GM21737 (cell line): Measurements from ENCODE around the gene DCDC2.
"Not testable (repeated sequence)": the region's sequence is repeated elsewhere in the genome, so short reads cannot be mapped to it uniquely, and the experiment has no call there.

Source experiments
- ATAC-seq: cut with Tn5 transposase; IDR thresholded peaks from one replicate; pipeline ENCODE4 v1.9.1; 2021; ENCODE audit warnings: mild to moderate bottlenecking, moderate library complexity; ENCODE audit not compliant: unreplicated experiment

The DCDC2 gene

DNA sequence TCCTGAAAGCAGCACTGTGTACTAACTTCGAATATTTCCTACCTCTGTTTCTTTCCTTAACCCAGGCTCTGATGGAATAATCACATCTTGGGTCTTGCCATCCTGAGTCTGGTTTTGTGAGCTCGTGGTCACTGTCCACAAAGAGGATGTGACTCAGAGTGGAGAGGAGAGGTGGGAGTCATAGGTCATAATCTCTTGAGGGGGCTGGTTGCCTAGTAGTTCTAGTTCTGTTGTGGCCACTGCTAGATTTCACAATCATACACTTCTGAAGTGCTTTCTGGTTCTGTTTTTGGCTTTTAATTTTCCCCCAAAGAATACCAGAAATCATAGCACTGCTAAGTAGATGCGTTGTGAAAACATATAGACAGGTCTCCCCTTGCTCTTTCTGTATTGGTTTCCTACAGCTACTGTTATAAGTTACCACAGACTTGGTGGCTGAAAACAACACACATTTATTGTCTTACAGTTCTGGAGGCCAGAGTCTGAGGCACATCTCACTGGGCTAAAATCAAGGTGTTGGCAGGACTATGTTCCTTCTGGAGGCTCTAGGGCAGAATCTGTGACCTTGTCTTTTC lies 129.1 kb downstream of the DCDC2 start:
- no peak for ATAC-seq

DNA sequence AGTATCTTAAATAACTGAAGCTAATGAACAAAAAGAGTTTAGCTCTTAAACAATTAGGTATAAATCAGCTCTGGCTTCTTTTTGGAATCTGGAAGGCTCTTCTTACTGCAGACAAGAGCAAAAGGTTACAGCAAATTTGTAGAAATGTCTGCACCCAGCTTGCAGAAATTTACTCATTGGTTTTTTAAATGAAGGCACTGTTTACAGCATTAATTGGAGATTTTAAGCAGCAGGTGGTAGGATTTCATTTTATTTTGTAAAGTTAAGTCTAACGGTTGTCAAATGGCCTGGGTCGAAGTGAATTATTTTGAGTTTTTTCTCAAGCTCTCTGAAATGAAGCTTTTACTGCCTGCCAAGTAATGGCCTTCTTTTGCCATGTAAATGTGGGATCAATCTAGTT lies 129.7 kb downstream of the DCDC2 start:
- no peak for ATAC-seq

- no peak for ATAC-seq
Measured at GRCh38 chr6:24227556-24227955, 130.3 kb downstream of the DCDC2 start.

GRCh38 chr6:24226541-24226940 lies 131.3 kb downstream of the DCDC2 start:
- ATAC-seq, result no peak

GRCh38 chr6:24225838-24226237 lies 132.0 kb downstream of the DCDC2 start:
- no peak for ATAC-seq

- ATAC-seq, result no peak
Measured at GRCh38 chr6:24223115-24223919, 134.5 kb downstream of the DCDC2 start.

- no peak for ATAC-seq
Measured at GRCh38 chr6:24219670-24220069, 138.2 kb downstream of the DCDC2 start.

DNA sequence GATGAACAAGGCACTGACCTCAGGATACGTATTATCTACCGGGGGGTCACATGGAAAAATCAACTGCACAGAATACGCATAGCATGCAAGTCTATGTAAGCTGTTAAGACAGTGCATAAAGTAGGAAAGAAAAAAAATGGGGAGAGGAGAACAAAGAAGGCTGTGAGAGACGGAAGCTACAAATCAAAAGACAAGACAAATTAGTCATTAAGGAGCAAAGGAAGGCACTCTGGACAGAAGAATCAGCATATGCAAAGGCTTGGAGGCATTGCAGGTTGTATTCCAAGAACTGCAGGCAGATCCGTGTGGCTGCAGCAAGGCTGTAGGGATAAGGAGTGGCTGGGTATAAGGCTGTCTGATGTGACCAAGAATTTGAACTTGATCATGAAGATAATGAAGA lies 142.9 kb downstream of the DCDC2 start:
- ATAC-seq, result no peak

DNA sequence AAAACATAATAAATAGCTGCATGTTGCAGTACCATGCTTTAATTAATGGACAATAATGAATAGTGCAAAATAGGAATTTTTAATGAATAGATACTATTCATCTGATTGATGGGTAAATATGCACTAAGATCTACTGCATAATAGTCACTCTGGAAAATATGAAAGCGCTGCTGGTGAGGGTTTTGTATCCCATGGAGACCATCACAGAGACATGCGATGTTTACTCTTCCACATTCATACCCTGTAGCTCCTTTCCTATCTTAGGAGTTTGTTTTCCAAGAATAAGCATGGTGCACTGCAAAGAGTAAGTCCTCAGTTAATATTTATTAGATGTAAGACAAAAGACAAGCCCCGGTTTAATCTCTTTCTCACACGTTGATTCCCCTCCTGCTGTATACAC lies 150.4 kb downstream of the DCDC2 start:
- no peak for ATAC-seq

DNA sequence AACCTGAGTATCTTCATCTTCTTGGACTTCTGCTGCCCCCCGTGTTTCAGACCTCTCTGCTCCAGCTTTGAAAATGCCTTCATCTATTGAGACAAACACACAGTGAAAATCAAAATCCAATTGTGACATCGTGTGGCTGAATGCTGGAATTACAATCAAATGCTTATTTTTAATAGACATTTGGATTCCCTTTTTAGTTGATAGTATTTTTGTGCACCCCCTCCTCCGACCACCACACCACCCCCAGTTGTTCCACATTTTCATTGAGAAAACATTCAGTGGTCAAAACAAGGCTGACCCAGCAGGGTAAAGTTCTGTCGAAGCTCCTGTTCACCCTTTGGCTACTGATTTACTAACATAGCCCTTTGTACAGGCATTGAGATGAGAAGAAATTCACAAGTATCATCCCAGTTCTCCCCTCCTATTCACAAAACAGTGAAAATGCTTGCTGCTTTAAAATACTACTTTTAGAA lies 152.8 kb downstream of the DCDC2 start:
- ATAC-seq, result no peak

GRCh38 chr6:24204113-24204512 lies 153.7 kb downstream of the DCDC2 start:
- ATAC-seq, result not testable (repeated sequence)

DNA sequence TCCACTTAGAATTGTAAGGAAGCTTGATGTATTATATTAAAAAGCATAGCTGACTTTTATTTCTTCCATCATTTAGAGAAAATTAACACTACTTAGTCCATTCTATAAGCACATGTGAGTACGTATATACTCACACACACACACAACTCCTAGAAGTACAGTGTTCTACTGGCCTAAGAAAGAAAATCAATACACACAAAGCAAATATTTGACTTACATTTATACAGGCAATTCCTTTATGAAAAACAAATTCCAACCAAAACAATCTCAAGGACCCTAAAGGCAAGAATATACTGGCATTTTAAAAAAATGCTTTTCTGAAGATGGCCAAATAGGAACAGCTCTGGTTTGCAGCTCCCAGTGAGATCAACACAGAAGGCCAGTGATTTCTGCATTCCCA lies 160.0 kb downstream of the DCDC2 start:
- ATAC-seq, result no peak

GRCh38 chr6:24195836-24196597 lies 161.8 kb downstream of the DCDC2 start:
- no peak for ATAC-seq

DNA sequence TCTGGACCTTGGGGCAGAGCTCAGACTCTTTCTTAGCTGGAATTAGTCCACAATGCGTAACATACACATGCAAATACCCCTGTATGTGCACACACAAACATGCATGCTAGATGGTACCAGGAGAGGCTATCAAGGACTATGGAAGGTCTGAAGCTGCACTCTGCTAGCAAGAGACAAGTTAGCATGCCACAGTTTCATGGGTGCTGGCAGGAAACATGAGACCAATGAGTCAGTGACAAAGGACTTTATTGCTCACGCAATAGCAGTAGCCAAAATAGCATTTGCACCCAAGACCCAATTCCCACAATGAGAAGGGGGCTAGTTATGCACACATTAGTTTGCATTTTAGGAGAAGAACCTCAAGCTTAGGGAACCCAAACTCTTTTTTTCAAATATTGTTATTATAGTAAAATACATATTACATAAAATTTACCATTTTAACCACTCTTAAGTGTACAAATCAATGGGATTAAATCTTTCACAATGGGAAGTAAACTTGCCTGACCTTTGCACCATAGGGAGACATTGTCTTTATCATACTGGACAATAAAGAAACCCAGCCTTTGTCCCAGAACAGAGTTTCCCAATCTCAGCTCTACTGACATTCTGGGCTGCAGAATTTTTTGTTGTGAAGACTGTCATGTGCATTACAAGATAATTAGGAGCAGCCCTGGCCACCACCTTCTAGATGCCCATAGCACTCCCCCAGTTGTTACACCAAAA lies 162.7 kb downstream of the DCDC2 start:
- no peak for ATAC-seq

DNA sequence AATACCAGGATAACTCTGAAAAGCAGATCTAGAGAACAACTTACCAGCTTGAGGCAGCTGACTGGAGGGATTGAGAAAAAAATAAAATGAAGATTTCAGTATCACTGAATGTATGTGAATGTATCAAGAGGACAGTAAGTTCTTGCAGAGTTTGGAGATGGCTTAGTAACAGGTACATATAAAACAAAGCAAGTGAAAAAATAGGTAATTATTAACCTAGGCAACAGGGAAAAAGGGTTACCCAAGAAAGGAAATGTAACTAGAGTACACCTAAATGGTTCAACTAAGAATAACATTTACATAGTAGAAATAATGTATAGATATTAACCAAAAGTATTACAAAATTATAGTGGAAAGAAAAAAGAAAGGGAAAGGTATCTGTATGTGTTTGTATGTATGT lies 164.5 kb downstream of the DCDC2 start:
- no peak for ATAC-seq

DNA sequence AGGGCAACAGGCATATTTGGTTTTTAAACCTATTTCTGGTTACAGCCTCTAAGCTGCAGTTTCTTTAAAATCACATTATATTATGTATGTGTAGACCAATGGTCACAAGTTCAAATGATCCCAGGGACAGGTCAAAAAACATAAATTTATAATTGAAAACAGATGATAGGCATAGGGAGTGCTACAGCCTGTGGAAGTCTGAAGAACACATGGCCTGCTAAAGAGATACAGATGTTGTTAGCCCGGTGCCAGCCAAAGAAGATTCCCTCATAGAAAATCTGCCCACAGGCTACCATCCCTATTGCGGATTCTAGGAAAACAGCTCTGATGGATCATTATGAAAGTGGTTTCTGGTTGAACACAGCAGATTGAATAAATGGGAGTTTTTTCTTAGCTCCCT lies 166.5 kb downstream of the DCDC2 start:
- no peak for ATAC-seq

DNA sequence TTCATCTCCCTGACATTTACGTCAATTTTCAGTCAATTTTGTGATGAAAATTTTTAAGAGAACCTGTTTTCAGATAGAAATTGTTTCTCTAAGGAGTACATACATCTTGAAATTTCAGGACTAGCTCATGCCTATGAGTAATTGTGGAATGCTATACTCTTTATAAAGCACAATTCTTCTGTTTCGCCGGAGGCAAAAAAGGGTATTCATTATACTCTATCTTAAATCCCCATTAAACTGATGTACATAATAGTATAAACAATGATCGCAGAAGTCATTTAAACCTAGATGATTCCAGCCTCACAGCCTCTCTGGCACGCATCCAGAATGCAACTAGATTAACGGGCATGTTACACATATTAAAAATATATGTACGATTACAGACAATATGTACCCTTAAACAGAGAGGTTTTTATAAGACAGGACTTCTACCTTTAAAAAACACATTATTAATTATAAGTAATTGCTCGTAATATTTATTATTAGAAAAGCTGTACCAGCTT lies 169.2 kb downstream of the DCDC2 start:
- ATAC-seq, result no peak

- no peak for ATAC-seq
Measured at GRCh38 chr6:24187965-24188577, 169.8 kb downstream of the DCDC2 start.

DNA sequence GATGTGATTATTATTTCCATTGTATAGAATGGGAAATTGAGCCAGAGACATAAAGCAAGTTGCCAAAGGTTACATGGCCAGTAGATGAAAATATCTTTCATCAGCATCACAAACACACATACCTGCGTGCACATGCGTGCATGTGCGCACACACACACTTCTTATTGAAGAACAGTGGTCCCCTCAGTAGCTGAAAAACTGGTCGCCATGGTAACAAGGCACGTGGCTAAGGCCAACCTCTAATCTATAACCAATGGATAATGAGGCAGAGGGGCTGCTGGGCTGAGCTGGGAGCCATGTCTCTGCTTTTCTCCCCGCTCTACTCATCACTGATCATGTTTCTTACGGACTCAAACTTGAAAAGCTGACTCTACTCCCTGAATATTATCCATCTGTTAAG lies 171.5 kb downstream of the DCDC2 start:
- no peak for ATAC-seq

GRCh38 chr6:24183584-24183983 lies 174.3 kb downstream of the DCDC2 start:
- no peak for ATAC-seq

DNA sequence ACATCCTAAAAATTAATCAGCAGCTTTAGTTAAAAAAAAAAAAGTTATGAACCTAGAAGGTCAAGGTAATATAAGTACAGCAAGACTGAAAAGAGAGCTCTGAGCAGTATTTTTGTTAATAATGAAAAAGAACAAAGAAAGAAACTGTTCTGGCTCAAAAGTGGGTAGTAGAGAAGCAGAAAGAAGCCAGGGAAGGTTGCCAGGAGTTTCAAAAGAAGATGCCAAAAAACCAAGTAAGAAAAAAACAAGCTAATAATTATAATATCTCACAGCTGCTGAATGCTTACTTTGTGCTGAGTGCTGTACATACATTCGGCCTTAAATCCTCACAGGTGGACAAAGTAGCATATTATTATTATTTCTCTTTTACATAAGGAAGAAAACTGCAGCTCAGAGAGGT lies 200.0 kb downstream of the DCDC2 start:
- ATAC-seq, result no peak
